Ectodermal cell (in vitro differentiated cells): Measurements from ENCODE around the gene SEMA3C.

ENCODE experiments used
- H3K27ac ChIP-seq: 2 replicates; pipeline ENCODE4 v1.7.0; 2013; ENCODE audit warnings: mild to moderate bottlenecking, low read depth, low read length; ENCODE audit not compliant: insufficient read depth, poor library complexity, severe bottlenecking
- H3K27me3 ChIP-seq: 2 replicates; pipeline ENCODE4 v1.7.0; 2013; ENCODE audit warnings: mild to moderate bottlenecking, low read length; ENCODE audit not compliant: insufficient read depth, control insufficient read depth, poor library complexity, severe bottlenecking
- H3K36me3 ChIP-seq: one replicate; pipeline ENCODE4 v1.7.0; 2013; ENCODE audit warnings: low read length; ENCODE audit not compliant: control insufficient read depth, insufficient read depth
- H3K4me1 ChIP-seq: one replicate; pipeline ENCODE4 v1.7.0; 2013; ENCODE audit warnings: low read length; ENCODE audit not compliant: control insufficient read depth, insufficient read depth
- H3K4me3 ChIP-seq: 2 replicates; pipeline ENCODE4 v1.7.0; 2013; ENCODE audit warnings: low read depth, low read length, control low read depth; ENCODE audit not compliant: insufficient read depth
- H3K9me3 ChIP-seq: 2 replicates; pipeline ENCODE4 v1.7.0; 2013; ENCODE audit warnings: mild to moderate bottlenecking, low read length, moderate library complexity; ENCODE audit not compliant: control insufficient read depth
- WGBS, 2 experiments: methylation state at CpG; one replicate each; pipeline ENCODE4 v1.1.7; 2013; ENCODE audit warnings: missing lambda C conversion rate in 2 of 2; 5-methylcytosine and 5-hydroxymethylcytosine counted together

SEMA3C gene

GRCh38 chr7:80733333-80733915 lies 185.4 kb downstream of the SEMA3C start:
- no peaks in the 10 kb centered on the region for H3K9me3 ChIP-seq
- H3K27me3 ChIP-seq, result no peaks in the 10 kb centered on the region
- WGBS, 2 experiments, result 64 to 100% methylated on average over 2 to 3 of the region's 3 CpGs
- H3K4me1 ChIP-seq, result no peaks in the 10 kb centered on the region
- no peak overlapping the region for H3K27ac ChIP-seq
- H3K36me3 ChIP-seq, result no peaks in the 10 kb centered on the region
- no peak overlapping the region for H3K4me3 ChIP-seq

- Histone ChIP-seq H3K27ac (no peak overlapping the region), H3K4me3 (no peak overlapping the region), H3K36me3 (no peaks in the 10 kb centered on the region), H3K27me3 (no peaks in the 10 kb centered on the region), H3K9me3 (no peaks in the 10 kb centered on the region), H3K4me1 (no peaks in the 10 kb centered on the region)
- 72 to 79% methylated on average over 6 of the region's 6 CpGs for WGBS, 2 experiments
These were observed 186.2 kb downstream of the SEMA3C start for GRCh38 chr7:80732630-80733029.

- 88 to 91% methylated on average over 2 of the region's 2 CpGs for WGBS, 2 experiments
- Histone ChIP-seq H3K27me3 (no peaks in the 10 kb centered on the region), H3K36me3 (no peaks in the 10 kb centered on the region), H3K9me3 (no peaks in the 10 kb centered on the region), H3K27ac (no peak overlapping the region), H3K4me1 (no peaks in the 10 kb centered on the region), H3K4me3 (no peak overlapping the region)
These were observed 187.6 kb downstream of the SEMA3C start for GRCh38 chr7:80731281-80731680.

GRCh38 chr7:80729591-80730320 lies 189.1 kb downstream of the SEMA3C start:
- Histone ChIP-seq H3K4me3 (no peak overlapping the region), H3K27me3 (no peaks in the 10 kb centered on the region), H3K36me3 (no peaks in the 10 kb centered on the region), H3K27ac (no peak overlapping the region), H3K4me1 (peaks cover 8% of the 10 kb centered on the region), H3K9me3 (no peaks in the 10 kb centered on the region)
- 87 to 95% methylated on average over 2 of the region's 2 CpGs for WGBS, 2 experiments

GRCh38 chr7:80726666-80727065 lies 192.2 kb downstream of the SEMA3C start:
- Histone ChIP-seq H3K9me3 (no peaks in the 10 kb centered on the region), H3K4me3 (no peak overlapping the region), H3K36me3 (no peaks in the 10 kb centered on the region), H3K27ac (no peak overlapping the region), H3K27me3 (no peaks in the 10 kb centered on the region), H3K4me1 (peaks cover 35% of the 10 kb centered on the region)
- 83 to 97% methylated on average over 3 of the region's 3 CpGs for WGBS, 2 experiments

GRCh38 chr7:80725181-80725611 lies 193.7 kb downstream of the SEMA3C start:
- H3K27ac ChIP-seq, result no peak overlapping the region
- no peak overlapping the region for H3K4me3 ChIP-seq
- H3K9me3 ChIP-seq, result no peaks in the 10 kb centered on the region
- no peaks in the 10 kb centered on the region for H3K36me3 ChIP-seq
- peaks cover 38% of the 10 kb centered on the region for H3K4me1 ChIP-seq
- H3K27me3 ChIP-seq, result no peaks in the 10 kb centered on the region
- 87 to 90% methylated on average over 4 of the region's 4 CpGs for WGBS, 2 experiments

GRCh38 chr7:80724249-80724871 lies 194.5 kb downstream of the SEMA3C start:
- no peaks in the 10 kb centered on the region for H3K9me3 ChIP-seq
- peak overlapping the region; percentile 22 for H3K27ac ChIP-seq
- H3K4me1 ChIP-seq, result peaks cover 38% of the 10 kb centered on the region
- no peak overlapping the region for H3K4me3 ChIP-seq
- 76 to 77% methylated on average over 2 to 3 of the region's 4 CpGs for WGBS, 2 experiments
- H3K27me3 ChIP-seq, result no peaks in the 10 kb centered on the region
- H3K36me3 ChIP-seq, result no peaks in the 10 kb centered on the region

GRCh38 chr7:80722616-80723195 lies 196.1 kb downstream of the SEMA3C start:
- Histone ChIP-seq H3K27me3 (no peaks in the 10 kb centered on the region), H3K4me1 (peaks cover 38% of the 10 kb centered on the region), H3K9me3 (no peaks in the 10 kb centered on the region), H3K36me3 (no peaks in the 10 kb centered on the region), H3K4me3 (no peak overlapping the region), H3K27ac (peak overlapping the region; percentile 72)
- WGBS, 2 experiments, result 32 to 35% methylated on average over 2 to 3 of the region's 3 CpGs

- peaks cover 38% of the 10 kb centered on the region for H3K4me1 ChIP-seq
- H3K27ac ChIP-seq, result peak overlapping the region; percentile 72
- H3K27me3 ChIP-seq, result no peaks in the 10 kb centered on the region
- H3K9me3 ChIP-seq, result no peaks in the 10 kb centered on the region
- no peaks in the 10 kb centered on the region for H3K36me3 ChIP-seq
- 40 to 46% methylated on average over 3 of the region's 3 CpGs for WGBS, 2 experiments
- H3K4me3 ChIP-seq, result no peak overlapping the region
These were observed 196.8 kb downstream of the SEMA3C start for GRCh38 chr7:80721883-80722615.
